Endodermal cell (in vitro differentiated cells): Measurements from ENCODE around the gene SYP. TPM values are rescaled to one million over a fixed set of nuclear protein-coding genes. Genes with fewer than 3 reads are reported as not detected.
A peak's percentile ranks its signal among the peaks of the same experiment; 100 is the strongest.

Experiments
- DNase-seq: peaks from one replicate; pipeline ENCODE4 v3.0.0-alpha.2; 2017
- H3K27ac ChIP-seq: 2 replicates; pipeline ENCODE4 v1.5.1; 2013; ENCODE audit warnings: mild to moderate bottlenecking, low read depth, low read length, moderate library complexity
- H3K27me3 ChIP-seq: 2 replicates; pipeline ENCODE4 v1.6.1; 2013; ENCODE audit warnings: mild to moderate bottlenecking, low read length, moderate library complexity; ENCODE audit not compliant: insufficient read depth, control insufficient read depth, poor library complexity, severe bottlenecking
- H3K36me3 ChIP-seq: 2 replicates; pipeline ENCODE4 v1.7.0; 2013; ENCODE audit warnings: mild to moderate bottlenecking, low read length, moderate library complexity; ENCODE audit not compliant: control insufficient read depth, insufficient read depth
- H3K4me1 ChIP-seq: one replicate; pipeline ENCODE4 v1.7.0; 2013; ENCODE audit warnings: low read length; ENCODE audit not compliant: control insufficient read depth, insufficient read depth
- H3K4me3 ChIP-seq: 2 replicates; pipeline ENCODE4 v1.5.1; 2013; ENCODE audit warnings: mild to moderate bottlenecking, low read length, moderate library complexity
- H3K9ac ChIP-seq: 2 replicates; pipeline ENCODE4 v1.6.1; 2013; ENCODE audit warnings: mild to moderate bottlenecking, low read length, moderate library complexity; ENCODE audit not compliant: poor library complexity, severe bottlenecking; ENCODE audit errors: extremely low read depth
- H3K9me3 ChIP-seq: 2 replicates; pipeline ENCODE4 v1.6.1; 2013; ENCODE audit warnings: mild to moderate bottlenecking, low read length, moderate library complexity; ENCODE audit not compliant: control insufficient read depth
- H3K27ac Mint-ChIP-seq: 2 replicates; pipeline ENCODE4 v1.8.0; 2020; ENCODE audit warnings: mixed read lengths
- H3K27me3 Mint-ChIP-seq: 2 replicates; pipeline ENCODE4 v1.8.0; 2021; ENCODE audit warnings: mild to moderate bottlenecking, mixed read lengths; ENCODE audit not compliant: insufficient read depth
- H3K36me3 Mint-ChIP-seq: 2 replicates; pipeline ENCODE4 v1.8.0; 2020; ENCODE audit warnings: low read depth, mixed read lengths
- H3K4me1 Mint-ChIP-seq: 2 replicates; pipeline ENCODE4 v1.8.0; 2020; ENCODE audit warnings: mixed read lengths
- H3K4me3 Mint-ChIP-seq: 2 replicates; pipeline ENCODE4 v1.8.0; 2020; ENCODE audit warnings: mild to moderate bottlenecking, moderate library complexity, mixed read lengths
- H3K9me3 Mint-ChIP-seq: 2 replicates; pipeline ENCODE4 v1.8.0; 2020; ENCODE audit warnings: mild to moderate bottlenecking, mixed read lengths
- CTCF ChIP-seq: fragments of 200-600 bp; sonication (generic); conservative IDR thresholded peaks from 2 replicates; pipeline ENCODE4 v1.5.0; 2021; ENCODE audit warnings: antibody characterized with exemption, mild to moderate bottlenecking
- WGBS, 2 experiments: methylation state at CpG; one replicate each; pipeline versions ENCODE4 v1.1.5 to v1.1.7; 2013; ENCODE audit warnings: missing lambda C conversion rate in 2 of 2, mixed read lengths in 1 of 2; ENCODE audit not compliant: insufficient coverage in 1 of 2, insufficient read length in 1 of 2; 5-methylcytosine and 5-hydroxymethylcytosine counted together
- total RNA-seq, 2 donors: library from RNA; stranded (reverse); fragmentation: NEBNext Ultra II Directional in 1 of 2; extraction: Animal tissue kit (Norgen Biotek cat#: 25700) in 1 of 2; gene quantifications; 2 replicates in 1 of 2; 3 replicates in 1 of 2; pipeline ENCODE4 v1.2.1, GENCODE V29; 2021

SYP gene
- total RNA-seq, 2 donors from 2014 or later: 0.48 to 0.51 TPM

DNA sequence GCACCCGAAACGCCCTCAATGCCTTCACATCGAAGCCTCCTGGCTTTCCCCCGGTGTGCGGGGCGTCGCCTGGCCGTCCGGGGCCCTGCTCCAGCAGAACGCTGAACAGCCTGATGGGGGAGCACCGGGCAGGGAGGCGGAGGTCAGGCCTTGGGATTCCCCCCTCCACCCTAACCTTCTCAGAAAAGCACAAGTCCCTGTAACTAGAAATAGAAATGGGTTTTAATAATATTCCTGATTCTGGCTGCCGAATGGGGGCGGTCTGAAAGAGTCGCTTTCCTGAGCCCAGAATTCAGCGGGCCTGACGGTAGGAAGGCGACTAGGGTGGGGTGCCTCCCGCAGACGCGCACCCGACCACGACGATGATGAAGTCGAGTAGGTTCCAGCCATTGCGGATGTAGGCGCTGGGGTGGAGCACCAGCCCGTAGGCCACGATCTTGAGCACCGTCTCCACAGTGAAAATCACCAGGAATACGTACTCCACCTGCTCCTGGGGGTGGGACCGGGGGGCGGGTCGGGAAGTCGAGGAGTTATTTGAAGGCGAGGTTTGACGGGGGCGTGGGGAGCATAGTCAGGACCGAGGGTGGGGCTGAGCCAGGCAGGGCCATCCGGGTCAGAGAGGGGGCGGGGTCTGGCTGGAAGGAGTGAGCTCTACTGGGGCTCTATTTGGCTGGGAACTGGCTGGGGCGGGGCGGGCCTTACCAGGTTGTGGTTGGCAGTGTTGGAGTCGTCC, 30.7 kb upstream of the SYP start:
- H3K27ac ChIP-seq: no peak overlapping the region
- Mint-ChIP-seq H3K4me1 (no peaks in the 10 kb centered on the region), H3K27me3 (peaks cover 4% of the 10 kb centered on the region), H3K9me3 (peaks cover 70% of the 10 kb centered on the region), H3K4me3 (peak overlapping the region; percentile 64), H3K27ac (no peak overlapping the region), H3K36me3 (no peaks in the 10 kb centered on the region)
- no peaks in the 10 kb centered on the region for H3K9me3 ChIP-seq
- no peaks in the 10 kb centered on the region for H3K4me1 ChIP-seq
- DNase-seq: peak; percentile 91
- WGBS, 2 experiments: 9 to 10% methylated on average over 8 to 43 of the region's 44 CpGs
- no peaks in the 10 kb centered on the region for H3K36me3 ChIP-seq
- H3K4me3 ChIP-seq: peak overlapping the region; percentile 73
- peak; percentile 52 for TF ChIP-seq CTCF
- H3K9ac ChIP-seq: no peak overlapping the region
- H3K27me3 ChIP-seq: no peaks in the 10 kb centered on the region

- DNase-seq: no peak
- no peaks in the 10 kb centered on the region for H3K36me3 Mint-ChIP-seq
- H3K9me3 Mint-ChIP-seq: peaks cover 75% of the 10 kb centered on the region
- TF ChIP-seq CTCF: no peak
- no peak overlapping the region for H3K9ac ChIP-seq
- H3K4me3 ChIP-seq: no peak overlapping the region
- no peak overlapping the region for H3K4me3 Mint-ChIP-seq
- no peaks in the 10 kb centered on the region for H3K36me3 ChIP-seq
- H3K27ac ChIP-seq: no peak overlapping the region
- no peak overlapping the region for H3K27ac Mint-ChIP-seq
- 88 to 94% methylated on average over 2 to 17 of the region's 17 CpGs for WGBS, 2 experiments
- no peaks in the 10 kb centered on the region for H3K27me3 ChIP-seq
- no peaks in the 10 kb centered on the region for H3K4me1 ChIP-seq
- no peaks in the 10 kb centered on the region for H3K9me3 ChIP-seq
- H3K4me1 Mint-ChIP-seq: no peaks in the 10 kb centered on the region
- peaks cover 18% of the 10 kb centered on the region for H3K27me3 Mint-ChIP-seq
These were observed 28.2 kb upstream of the SYP start for GRCh38 chrX:49228185-49228584.

- Histone ChIP-seq H3K4me1 (no peaks in the 10 kb centered on the region), H3K36me3 (no peaks in the 10 kb centered on the region), H3K27ac (no peak overlapping the region), H3K9ac (no peak overlapping the region), H3K9me3 (no peaks in the 10 kb centered on the region), H3K27me3 (no peaks in the 10 kb centered on the region), H3K4me3 (no peak overlapping the region)
- no peak for DNase-seq
- peaks cover 23% of the 10 kb centered on the region for H3K27me3 Mint-ChIP-seq
- H3K27ac Mint-ChIP-seq: no peak overlapping the region
- no peak overlapping the region for H3K4me3 Mint-ChIP-seq
- no peaks in the 10 kb centered on the region for H3K4me1 Mint-ChIP-seq
- no peaks in the 10 kb centered on the region for H3K36me3 Mint-ChIP-seq
- WGBS, 2 experiments: 76% methylated on average over 2 of the region's 2 CpGs; no CpG with 5 or more reads in 1 of the 2 experiments
- peaks cover 77% of the 10 kb centered on the region for H3K9me3 Mint-ChIP-seq
- no peak for TF ChIP-seq CTCF
These were observed 27.7 kb upstream of the SYP start for GRCh38 chrX:49227726-49228125.
